ENCODE results near the gene RPL10A. TPM values are rescaled to one million over a fixed set of nuclear protein-coding genes. Genes with fewer than 3 reads are reported as not detected.

RPL10A gene
- total RNA-seq, 1 donor from 2014 or later, result 643 TPM

GRCh38 chr6:35474942-35475570 is 6.9 kb downstream of the RPL10A start:
- Histone ChIP-seq H3K27ac (no peak overlapping the region), H3K27me3 (no peaks in the 10 kb centered on the region), H3K4me1 (peaks cover 0 to 9% of the 10 kb centered on the region in 2 donors), H3K4me3 (no peak overlapping the region), H3K36me3 (peaks cover 63 to 95% of the 10 kb centered on the region in 2 donors), H3K9me3 (no peaks in the 10 kb centered on the region)
- no peak for DNase-seq (ENCODE audit: low spot score in 2 of 2)
- intact Hi-C loops (cut with DNase I), result no loop called here
- TF ChIP-seq CTCF (IDR thresholded peaks at IDR 0.05), result no peak

- H3K4me3 ChIP-seq, result no peak overlapping the region
- no peaks in the 10 kb centered on the region for H3K9me3 ChIP-seq
- peaks cover 0 to 5% of the 10 kb centered on the region in 2 donors for H3K4me1 ChIP-seq
- no peaks in the 10 kb centered on the region for H3K27me3 ChIP-seq
- no peak for TF ChIP-seq CTCF (IDR thresholded peaks at IDR 0.05)
- no peak overlapping the region for H3K27ac ChIP-seq
- intact Hi-C loops (cut with DNase I), result no loop called here
- DNase-seq (ENCODE audit: low spot score in 2 of 2), result no peak
- H3K36me3 ChIP-seq, result peaks cover 68 to 92% of the 10 kb centered on the region in 2 donors
Measured at GRCh38 chr6:35475573-35475972, 7.4 kb downstream of the RPL10A start.

GRCh38 chr6:35476004-35476403 is 7.8 kb downstream of the RPL10A start:
- no peaks in the 10 kb centered on the region for H3K27me3 ChIP-seq
- DNase-seq (ENCODE audit: low spot score in 2 of 2), result no peak
- peaks cover 68 to 88% of the 10 kb centered on the region in 2 donors for H3K36me3 ChIP-seq

GRCh38 chr6:35477028-35477427 is 8.8 kb downstream of the RPL10A start:
- intact Hi-C loops (cut with DNase I), result no loop called here
- Histone ChIP-seq H3K4me3 (no peak overlapping the region), H3K27me3 (no peaks in the 10 kb centered on the region), H3K9me3 (no peaks in the 10 kb centered on the region), H3K4me1 (no peaks in the 10 kb centered on the region), H3K27ac (no peak overlapping the region), H3K36me3 (peaks cover 59 to 83% of the 10 kb centered on the region in 2 donors)
- no peak for TF ChIP-seq CTCF (IDR thresholded peaks at IDR 0.05)
- no peak for DNase-seq (ENCODE audit: low spot score in 2 of 2)

More at GRCh38 chr6:35476004-35476403, 7.8 kb downstream of the RPL10A start:
- no peak for TF ChIP-seq CTCF (IDR thresholded peaks at IDR 0.05)
- H3K9me3 ChIP-seq, result no peaks in the 10 kb centered on the region
- H3K4me3 ChIP-seq, result no peak overlapping the region
- H3K27ac ChIP-seq, result no peak overlapping the region
- H3K4me1 ChIP-seq, result peaks cover 0 to under 1% of the 10 kb centered on the region in 2 donors
- intact Hi-C loops (cut with DNase I), result no loop called here

GRCh38 chr6:35477551-35478179 is 9.5 kb downstream of the RPL10A start:
- no peaks in the 10 kb centered on the region for H3K27me3 ChIP-seq

More at GRCh38 chr6:35477551-35478179, 9.5 kb downstream of the RPL10A start:
- H3K9me3 ChIP-seq, result no peaks in the 10 kb centered on the region
- no peaks in the 10 kb centered on the region for H3K4me1 ChIP-seq
- no peak overlapping the region for H3K4me3 ChIP-seq
- no peak overlapping the region for H3K27ac ChIP-seq
- peaks cover 58 to 83% of the 10 kb centered on the region in 2 donors for H3K36me3 ChIP-seq
- no peak for DNase-seq (ENCODE audit: low spot score in 2 of 2)
- no peak for TF ChIP-seq CTCF (IDR thresholded peaks at IDR 0.05)
- intact Hi-C loops (cut with DNase I), result no loop called here

All from ascending aorta (tissue), 2 donors.